Renal cortical epithelial cell (primary cell): ENCODE measurements around the gene HSDL2. TPM values are rescaled to one million over a fixed set of nuclear protein-coding genes. Genes with fewer than 3 reads are reported as not detected.
A peak's percentile ranks its signal among the peaks of the same experiment; 100 is the strongest.
"Not testable (repeated sequence)": the region's sequence is repeated elsewhere in the genome, so short reads cannot be mapped to it uniquely, and the experiment has no call there.

Source experiments
- DNase-seq: peaks from one replicate; pipeline ENCODE4 v3.0.0-alpha.2; 2011; ENCODE audit warnings: low read depth
- total RNA-seq: library from RNA; depleted of rRNA; stranded (reverse); fragments of >200 nt; gene quantifications from 2 replicates; pipeline ENCODE4 v1.2.3, GENCODE V29; 2014

The HSDL2 gene
- 33.3 and 64.2 TPM in 2 replicates for total RNA-seq

GRCh38 chr9:112380102-112380824 lies at the start of gene HSDL2:
Gene HSDL2 (plus strand): TSS chr9:112380108. CDS start chr9:112380164, 56 bp downstream.
- no peak for DNase-seq

DNA sequence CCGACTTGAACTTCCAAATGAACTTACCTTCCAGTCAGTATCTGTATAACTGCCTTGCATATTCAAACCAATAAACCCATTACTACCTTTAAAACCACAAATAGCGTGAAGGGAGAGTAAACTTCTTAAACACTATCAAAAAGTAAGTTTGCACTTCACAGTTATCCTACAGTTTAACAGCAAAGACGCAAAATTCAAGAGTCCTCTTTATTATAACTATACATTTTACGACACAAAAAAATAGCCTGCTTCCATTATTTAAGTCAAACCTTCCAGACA lies 48.3 kb upstream of the HSDL2 start:
- no peak for DNase-seq

GRCh38 chr9:112332214-112332613 lies 47.7 kb upstream of the HSDL2 start:
- DNase-seq, result no peak

GRCh38 chr9:112332674-112332976 lies 47.3 kb upstream of the HSDL2 start:
- no peak for DNase-seq

DNA sequence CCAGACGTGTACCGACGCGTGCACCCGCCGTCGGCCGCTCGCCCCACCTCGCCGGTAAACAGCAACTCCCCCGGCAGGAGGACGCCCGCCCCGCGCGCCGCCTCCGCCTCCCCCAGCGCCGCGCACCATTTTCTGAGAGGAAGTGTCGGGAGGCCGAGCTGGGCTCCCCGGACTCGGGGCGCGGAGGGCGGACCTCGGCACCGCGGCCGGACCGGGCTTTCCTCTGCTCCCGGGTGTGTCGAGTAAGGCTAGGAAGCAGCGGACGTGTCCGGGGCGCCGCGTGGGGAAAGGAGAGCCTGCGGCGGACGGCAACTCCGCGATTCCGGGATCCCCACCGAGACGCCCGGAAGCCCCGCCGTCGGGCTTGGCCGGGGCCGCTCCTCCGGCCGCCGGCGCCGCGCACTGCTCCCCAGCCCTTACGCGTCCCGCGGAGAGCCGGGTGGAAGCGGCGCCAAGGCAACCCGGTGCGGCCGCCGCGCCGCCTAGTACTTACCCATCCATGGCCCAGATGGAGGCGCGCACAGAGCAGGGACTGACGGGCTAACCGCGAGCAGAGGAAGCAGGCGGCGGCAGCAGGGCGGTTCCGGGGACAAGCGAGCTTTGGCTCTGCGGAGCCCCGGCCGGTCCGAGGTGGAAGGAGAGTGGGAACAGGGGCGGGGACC lies 46.8 kb upstream of the HSDL2 start, which contains the start of gene PTBP3:
Gene PTBP3, minus strand, starts transcription at position 643 of the 662 bp plus-strand sequence. CDS start 35,754 bp downstream, outside the sequence.
- peak; percentile 41 for DNase-seq

- DNase-seq, result peak; percentile 71
Observed at GRCh38 chr9:112333639-112334431, 46.1 kb upstream of the HSDL2 start.

DNA sequence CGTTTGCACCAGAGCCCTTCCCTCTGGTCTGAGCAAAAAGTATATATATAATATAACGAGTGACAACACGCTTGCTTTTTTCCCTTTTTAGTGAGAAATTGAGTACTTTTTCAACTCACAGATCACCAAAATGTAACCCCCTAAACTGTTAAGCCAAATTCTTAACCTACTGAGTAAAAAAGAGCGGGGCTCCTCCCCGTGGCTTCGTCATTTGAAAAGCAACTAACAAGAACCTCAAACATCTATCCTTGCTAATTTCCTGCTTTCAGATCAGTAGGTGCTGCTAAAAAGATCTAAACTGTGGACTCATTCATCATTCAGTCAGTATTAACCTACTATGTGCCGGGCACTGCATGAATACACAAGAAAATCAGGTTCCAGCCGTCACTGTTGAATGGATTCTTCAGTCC lies 45.5 kb upstream of the HSDL2 start:
- DNase-seq, result peak; percentile 50

DNA sequence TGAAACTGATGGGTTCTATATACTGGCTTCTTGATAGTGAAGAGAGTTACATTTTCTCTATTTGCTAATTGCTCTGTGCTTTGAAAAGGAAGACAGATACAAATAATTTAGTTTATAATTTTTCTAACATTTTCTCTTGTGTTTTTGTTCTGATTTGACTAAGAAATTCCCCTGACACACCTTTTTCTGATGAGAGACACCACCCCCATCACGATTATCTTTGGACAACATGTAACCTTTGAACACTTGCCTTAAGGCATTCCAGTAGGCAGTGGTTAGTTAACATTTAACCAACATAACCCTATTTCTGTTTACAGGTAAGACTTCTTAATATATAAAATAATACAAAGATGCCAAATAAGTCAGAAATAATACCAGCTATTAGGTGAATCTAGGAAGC lies 42.4 kb upstream of the HSDL2 start:
- DNase-seq, result peak; percentile 63

- peak; percentile 83 for DNase-seq
Observed at GRCh38 chr9:112338561-112338960, 41.3 kb upstream of the HSDL2 start.

GRCh38 chr9:112339886-112340285 lies 40.0 kb upstream of the HSDL2 start:
- no peak for DNase-seq

GRCh38 chr9:112341730-112342129 lies 38.2 kb upstream of the HSDL2 start:
- peak; percentile 80 for DNase-seq

DNA sequence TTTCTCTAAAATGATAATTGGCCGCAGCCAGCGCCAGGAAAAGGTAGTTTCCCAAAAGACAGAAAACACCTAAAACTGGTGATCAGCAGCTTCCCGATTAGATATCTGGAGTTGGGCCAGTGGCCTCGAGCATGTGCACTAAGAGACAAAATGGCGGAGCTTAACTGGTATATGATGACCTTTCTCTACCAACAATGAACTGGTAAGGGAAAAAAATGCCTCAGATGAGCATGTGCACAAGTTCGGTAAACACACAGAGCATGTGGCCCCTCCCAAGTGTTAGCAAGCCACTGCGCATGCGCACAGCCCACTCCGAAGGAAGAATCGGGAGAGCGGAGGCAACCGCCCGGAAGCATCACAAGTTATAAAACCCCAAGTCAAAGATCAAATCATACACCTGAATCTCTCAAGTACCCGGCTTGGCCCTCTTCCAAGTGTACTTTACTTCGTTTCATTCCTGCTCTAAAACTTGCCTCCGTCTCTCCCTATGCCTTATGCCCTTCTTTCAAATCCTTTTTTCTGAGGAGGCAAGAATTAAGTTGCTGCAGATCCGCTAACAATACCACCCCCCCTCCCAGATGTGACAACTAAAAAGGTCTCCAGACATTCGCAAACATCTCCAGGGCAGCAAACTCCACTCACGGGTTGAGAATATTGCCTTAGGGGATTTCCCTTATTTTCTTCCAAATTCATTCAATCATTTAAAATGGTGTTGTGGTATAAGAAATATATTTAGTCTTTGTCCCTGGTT lies 31.5 kb upstream of the HSDL2 start:
- DNase-seq, result peak; percentile 64

DNA sequence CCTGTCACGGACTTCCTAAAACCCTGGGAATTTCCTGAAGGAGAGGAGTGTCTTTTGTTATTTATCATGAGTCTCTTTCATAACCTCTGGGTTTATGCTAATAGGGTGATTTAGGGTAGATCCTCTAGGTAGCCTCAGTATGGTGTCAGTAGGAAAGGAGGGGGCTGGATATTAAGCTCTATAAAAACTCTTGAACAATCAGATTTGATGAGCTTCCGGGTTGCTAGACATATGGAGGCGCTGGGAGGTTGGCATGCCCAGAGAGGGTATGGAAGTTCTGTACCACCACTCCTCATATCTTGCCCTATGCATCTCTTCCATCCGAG lies 30.9 kb upstream of the HSDL2 start:
- DNase-seq, result no peak

GRCh38 chr9:112351184-112351583 lies 28.7 kb upstream of the HSDL2 start:
- no peak for DNase-seq

DNA sequence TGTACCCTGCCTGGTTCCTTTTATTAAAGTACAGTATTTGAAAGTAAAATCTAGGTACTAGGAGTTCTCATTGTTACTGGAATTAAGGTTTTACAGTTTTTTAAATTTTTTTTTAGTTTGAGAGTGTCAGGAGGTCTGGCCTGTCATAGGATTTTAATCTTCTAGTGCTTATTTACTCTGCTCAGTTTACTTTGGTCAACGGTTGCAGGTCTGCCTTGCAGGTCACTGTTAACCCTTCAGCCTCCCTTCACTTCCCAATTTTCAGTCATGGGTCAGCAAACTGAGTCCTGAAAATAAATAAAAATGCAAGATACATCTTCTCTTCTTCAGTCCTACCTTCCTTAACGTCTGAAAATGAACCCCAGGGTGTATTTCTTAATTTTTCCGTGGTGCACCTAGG lies 27.7 kb upstream of the HSDL2 start:
- DNase-seq, result no peak

DNA sequence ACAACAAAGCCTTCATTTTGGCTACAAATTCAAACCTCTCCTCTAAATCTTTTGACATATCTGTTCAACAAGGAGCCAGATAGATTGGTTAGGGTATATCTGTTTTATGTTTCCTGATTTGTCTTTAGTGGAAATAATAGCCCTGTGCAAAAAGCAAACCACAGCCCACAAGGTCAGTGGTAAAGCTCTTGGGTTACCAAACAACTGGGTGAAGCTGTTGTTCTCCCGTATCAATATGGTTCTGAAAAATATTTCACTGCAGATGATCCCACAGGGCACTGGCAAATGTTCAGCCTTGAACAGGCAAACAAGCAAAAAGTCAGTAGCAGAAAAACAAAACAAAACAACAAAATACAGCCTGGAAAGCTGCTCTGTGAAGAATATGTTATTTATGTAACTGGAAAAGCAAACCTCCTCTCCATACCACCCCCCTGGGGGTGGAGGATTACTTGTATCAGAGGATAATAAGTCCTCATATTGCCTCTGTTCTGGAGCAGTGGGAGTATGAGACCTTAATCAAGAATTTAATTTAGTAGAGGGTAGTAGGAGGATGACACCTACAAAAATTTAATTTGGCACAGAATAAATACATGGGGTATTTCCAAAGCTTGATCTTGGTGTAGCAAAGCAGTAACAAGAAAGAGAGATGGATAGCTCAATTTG lies 25.7 kb upstream of the HSDL2 start:
- DNase-seq, result no peak

- peak; percentile 53 for DNase-seq
Observed at GRCh38 chr9:112355427-112355897, 24.4 kb upstream of the HSDL2 start.

DNA sequence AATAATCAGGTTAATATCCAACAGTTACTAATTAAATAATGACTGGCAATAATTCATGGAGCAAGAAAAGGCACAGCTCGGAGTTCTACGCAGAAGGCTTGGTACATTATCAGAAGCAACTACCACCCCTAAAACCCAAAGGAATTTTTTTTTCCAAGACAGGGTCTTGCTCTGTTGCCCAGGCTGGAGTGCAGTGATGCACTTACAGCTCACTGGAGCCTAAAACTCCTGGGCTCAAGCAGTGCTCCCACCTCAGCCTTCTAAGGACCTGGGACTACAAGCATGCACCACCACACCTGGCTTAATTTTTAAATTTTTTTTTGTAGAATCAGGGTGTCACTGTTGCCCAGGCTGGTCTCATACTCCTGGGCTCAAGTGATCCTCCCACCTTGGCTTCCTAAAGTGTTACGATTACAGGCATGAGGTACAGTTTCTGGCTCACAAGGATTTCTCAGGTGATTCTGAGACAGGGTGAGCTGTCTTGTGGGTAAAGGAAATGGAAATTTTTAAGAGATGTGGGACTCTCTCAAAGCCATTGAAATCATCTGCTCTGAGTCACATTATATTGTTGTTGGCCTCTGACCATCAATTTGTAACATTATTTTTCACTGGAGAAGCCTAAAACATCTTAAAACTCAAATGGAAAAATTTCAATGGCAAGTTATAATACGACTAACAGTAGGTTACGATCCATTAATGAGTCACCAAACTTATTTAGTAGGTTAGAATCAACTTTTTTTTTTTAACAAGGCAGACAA lies 19.7 kb upstream of the HSDL2 start:
- DNase-seq, result peak; percentile 73

GRCh38 chr9:112361601-112362000 lies 18.3 kb upstream of the HSDL2 start:
- peak; percentile 50 for DNase-seq

- DNase-seq, result no peak
Observed at GRCh38 chr9:112364761-112365160, 15.1 kb upstream of the HSDL2 start.

DNA sequence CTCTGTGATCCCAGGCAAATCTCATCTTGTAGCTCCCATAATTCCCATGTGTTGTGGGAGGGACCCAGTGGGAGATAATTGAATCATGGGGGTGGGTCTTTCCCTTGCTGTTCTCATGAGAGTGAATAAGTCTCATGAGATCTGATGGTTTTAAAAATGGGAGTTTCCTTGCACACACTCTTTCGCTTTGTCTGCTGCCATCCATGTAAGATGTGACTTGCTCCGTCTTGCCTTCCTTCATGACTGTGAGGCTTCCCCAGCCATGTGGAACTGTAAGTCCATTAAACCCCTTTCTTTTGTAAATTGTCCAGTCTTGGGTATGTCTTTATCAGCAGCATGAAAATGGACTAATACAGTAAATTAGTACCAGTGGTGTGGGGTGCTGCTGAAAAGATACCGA lies 14.7 kb upstream of the HSDL2 start:
- DNase-seq, result not testable (repeated sequence)
